Measurements from ENCODE around the gene MTHFD2L. TPM values are rescaled to one million over a fixed set of nuclear protein-coding genes. Genes with fewer than 3 reads are reported as not detected.

The MTHFD2L gene
- total and polyA plus RNA-seq, 2 experiments from 2014 or later, result 10.8 to 12.3 TPM

DNA sequence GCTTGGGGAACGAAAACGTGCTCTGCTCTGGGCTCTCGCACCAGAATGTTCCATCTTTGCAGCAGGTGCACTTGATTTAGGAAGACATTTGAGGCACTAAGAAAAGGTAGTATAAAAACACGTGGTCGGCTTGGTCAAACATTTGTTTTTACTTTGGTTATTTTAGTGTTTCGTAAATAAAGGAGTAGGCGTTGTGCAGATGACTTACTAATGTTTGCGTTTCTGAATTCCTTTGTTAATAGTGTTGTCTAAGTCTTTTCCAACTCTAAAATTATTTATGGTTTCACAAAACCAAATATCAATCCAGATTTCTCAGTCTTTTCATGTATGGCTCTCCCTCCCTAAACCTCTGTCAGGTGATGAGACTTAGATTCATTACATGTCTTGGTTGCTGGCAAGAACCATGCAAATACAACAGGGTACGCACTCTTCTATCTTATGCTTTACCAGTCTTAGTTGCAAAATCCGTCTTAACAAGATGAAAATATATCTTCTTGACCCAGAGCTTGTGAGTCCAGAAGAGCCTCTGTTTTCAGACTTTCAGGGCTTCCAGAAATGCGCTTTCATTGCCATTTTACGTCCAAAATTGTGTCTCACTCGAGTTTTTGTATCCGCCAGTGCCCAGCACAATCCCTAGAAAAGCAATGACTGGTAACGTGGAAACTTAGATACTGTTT is 686 bp downstream of the MTHFD2L start:
- TF ChIP-seq, protein P1, sequence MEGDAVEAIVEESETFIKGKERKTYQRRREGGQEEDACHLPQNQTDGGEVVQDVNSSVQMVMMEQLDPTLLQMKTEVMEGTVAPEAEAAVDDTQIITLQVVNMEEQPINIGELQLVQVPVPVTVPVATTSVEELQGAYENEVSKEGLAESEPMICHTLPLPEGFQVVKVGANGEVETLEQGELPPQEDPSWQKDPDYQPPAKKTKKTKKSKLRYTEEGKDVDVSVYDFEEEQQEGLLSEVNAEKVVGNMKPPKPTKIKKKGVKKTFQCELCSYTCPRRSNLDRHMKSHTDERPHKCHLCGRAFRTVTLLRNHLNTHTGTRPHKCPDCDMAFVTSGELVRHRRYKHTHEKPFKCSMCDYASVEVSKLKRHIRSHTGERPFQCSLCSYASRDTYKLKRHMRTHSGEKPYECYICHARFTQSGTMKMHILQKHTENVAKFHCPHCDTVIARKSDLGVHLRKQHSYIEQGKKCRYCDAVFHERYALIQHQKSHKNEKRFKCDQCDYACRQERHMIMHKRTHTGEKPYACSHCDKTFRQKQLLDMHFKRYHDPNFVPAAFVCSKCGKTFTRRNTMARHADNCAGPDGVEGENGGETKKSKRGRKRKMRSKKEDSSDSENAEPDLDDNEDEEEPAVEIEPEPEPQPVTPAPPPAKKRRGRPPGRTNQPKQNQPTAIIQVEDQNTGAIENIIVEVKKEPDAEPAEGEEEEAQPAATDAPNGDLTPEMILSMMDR (IDR thresholded peaks at IDR 0.05; ENCODE audit: low read depth, low read length), result no peak
- H3K36me3 ChIP-seq, result no peaks in the 10 kb centered on the region
- no peaks in the 10 kb centered on the region for H3K9me3 ChIP-seq (ENCODE audit: low read depth)
- DNase-seq (ENCODE audit: low read depth in 1 of 2, low spot score in 1 of 2), result peak in 1 of 2 donors; percentile 9
- H3K27me3 ChIP-seq, result no peaks in the 10 kb centered on the region
- no peaks in the 10 kb centered on the region for H3K4me1 ChIP-seq (ENCODE audit: low read depth)
- H3K4me3 ChIP-seq, result peak overlapping the region; percentile 52
- H3K27ac ChIP-seq, result peak overlapping the region; percentile 91

DNA sequence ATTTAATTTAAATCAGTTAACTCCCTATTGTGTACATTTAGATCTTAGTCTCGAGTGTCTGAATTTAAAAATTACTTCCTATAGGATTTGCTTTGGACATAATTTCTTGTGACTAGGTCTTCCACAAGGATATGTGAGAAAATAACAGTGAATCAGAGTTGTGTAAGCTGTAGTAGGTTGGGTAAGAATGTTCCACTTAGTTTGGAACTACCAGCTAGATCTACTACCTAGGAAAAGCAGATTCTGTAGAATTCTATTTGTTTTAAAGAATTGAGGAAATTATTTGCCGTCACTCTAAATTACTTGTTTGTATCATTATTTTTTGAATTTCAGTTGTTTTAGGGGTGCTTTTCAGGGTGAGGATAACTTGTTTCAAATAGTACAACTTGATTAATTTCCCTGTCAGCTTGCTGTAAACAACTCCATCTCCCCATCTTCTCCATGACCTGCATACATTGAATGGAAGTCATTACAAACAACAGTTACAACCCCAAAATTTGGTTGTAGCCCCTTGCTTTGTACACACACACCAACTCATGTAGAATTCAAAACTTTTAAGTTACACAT is 1.3 kb downstream of the MTHFD2L start:
- TF ChIP-seq, protein P1 (IDR thresholded peaks at IDR 0.05; ENCODE audit: low read depth, low read length), result no peak
- no peaks in the 10 kb centered on the region for H3K36me3 ChIP-seq
- no peaks in the 10 kb centered on the region for H3K27me3 ChIP-seq
- H3K27ac ChIP-seq, result no peak overlapping the region
- peak overlapping the region; percentile 52 for H3K4me3 ChIP-seq
- H3K9me3 ChIP-seq (ENCODE audit: low read depth), result no peaks in the 10 kb centered on the region
- DNase-seq (ENCODE audit: low read depth in 1 of 2, low spot score in 1 of 2), result peak in 1 of 2 donors; percentile 58
- no peaks in the 10 kb centered on the region for H3K4me1 ChIP-seq (ENCODE audit: low read depth)

DNA sequence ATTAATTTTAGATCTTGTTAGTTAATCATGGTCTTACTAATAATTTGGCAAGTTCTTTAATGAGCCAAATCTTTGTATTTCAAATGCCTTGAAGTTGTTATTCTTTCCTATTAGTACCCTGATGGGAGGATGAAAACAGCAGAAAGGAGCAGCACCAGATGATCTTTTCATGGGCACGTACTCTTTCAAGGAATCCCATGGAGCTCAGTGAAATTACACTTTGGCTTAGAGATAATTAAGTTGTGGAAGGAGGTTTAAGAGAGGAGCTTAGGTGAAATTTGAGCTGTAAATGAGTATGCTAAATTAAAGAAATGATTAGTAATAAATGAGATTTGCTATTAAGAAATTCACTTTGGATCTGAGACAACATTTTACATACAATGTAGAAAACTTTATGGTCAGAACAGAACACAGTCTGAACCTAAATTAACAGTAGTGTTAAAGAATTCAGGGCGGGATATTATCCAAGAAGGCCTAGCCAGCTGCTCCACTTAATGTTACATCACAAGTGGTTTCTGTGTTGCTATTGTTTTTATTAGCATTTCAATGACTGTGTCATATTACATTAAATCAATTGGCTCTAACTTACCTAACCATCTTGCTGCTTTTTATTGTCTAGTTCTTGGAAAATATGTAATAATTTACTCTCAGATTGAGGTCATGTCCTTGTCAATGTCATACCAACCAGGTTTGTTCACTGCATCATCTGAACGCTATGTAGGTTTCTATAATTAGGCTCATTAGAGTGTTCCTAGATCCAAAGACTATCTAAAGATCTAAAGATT is 3.9 kb downstream of the MTHFD2L start:
- Histone ChIP-seq H3K36me3 (no peaks in the 10 kb centered on the region), H3K27me3 (no peaks in the 10 kb centered on the region), H3K4me3 (no peak overlapping the region), H3K9me3 (ENCODE audit: low read depth) (no peaks in the 10 kb centered on the region), H3K4me1 (ENCODE audit: low read depth) (no peaks in the 10 kb centered on the region), H3K27ac (no peak overlapping the region)
- peak in 1 of 2 donors; percentile 40 for DNase-seq (ENCODE audit: low read depth in 1 of 2, low spot score in 1 of 2)
- TF ChIP-seq, protein P1 (IDR thresholded peaks at IDR 0.05; ENCODE audit: low read depth, low read length), result no peak

DNA sequence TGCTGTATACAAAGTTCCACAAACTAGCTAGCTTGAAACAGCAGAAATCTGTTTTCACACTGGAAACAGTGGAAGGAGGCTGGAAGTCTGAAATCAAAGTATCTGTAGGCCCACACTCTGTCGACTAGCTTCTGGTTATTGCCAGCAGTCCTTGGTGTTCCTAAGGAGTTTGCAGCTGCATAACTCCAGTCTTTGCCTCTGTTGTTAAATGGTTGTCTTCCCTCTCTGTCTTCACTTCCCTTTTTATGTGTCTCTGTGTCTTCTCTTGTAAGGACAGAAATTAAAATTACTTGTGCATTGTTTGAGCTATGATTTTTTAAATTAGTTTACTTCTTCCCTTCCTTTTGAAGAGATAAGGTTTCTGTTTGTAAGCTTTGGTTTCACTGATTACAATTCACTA is 8.2 kb downstream of the MTHFD2L start:
- TF ChIP-seq, protein P1 (IDR thresholded peaks at IDR 0.05; ENCODE audit: low read depth, low read length), result no peak
- DNase-seq (ENCODE audit: low read depth in 1 of 2, low spot score in 1 of 2), result no peak
- no peaks in the 10 kb centered on the region for H3K27me3 ChIP-seq
- no peaks in the 10 kb centered on the region for H3K9me3 ChIP-seq (ENCODE audit: low read depth)
- no peaks in the 10 kb centered on the region for H3K36me3 ChIP-seq
- no peak overlapping the region for H3K4me3 ChIP-seq
- no peak overlapping the region for H3K27ac ChIP-seq
- no peaks in the 10 kb centered on the region for H3K4me1 ChIP-seq (ENCODE audit: low read depth)

DNA sequence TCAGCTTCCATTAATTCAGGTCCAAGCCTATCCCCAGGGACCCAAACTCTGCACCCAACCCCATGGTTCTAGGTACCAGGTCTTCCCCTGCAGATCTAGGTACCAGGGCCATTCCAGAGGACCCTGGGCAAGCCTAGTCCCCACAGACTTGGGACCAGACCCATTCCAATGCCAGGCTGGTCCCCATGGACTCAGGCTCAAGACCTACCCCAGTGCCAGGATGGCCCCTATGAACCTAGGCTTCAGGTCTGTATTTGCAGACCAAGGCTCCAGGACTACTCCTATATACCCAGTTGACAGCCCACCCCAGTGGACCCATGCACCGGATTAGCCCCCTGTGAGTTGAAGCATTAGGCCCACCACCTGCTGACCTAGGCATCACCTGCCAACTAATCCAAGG is 8.9 kb downstream of the MTHFD2L start:
- H3K27ac ChIP-seq, result no peak overlapping the region
- TF ChIP-seq, protein P1 (IDR thresholded peaks at IDR 0.05; ENCODE audit: low read depth, low read length), result no peak
- no peak overlapping the region for H3K4me3 ChIP-seq
- no peaks in the 10 kb centered on the region for H3K9me3 ChIP-seq (ENCODE audit: low read depth)
- H3K27me3 ChIP-seq, result no peaks in the 10 kb centered on the region
- no peaks in the 10 kb centered on the region for H3K4me1 ChIP-seq (ENCODE audit: low read depth)
- DNase-seq (ENCODE audit: low read depth in 1 of 2, low spot score in 1 of 2), result no peak
- H3K36me3 ChIP-seq, result no peaks in the 10 kb centered on the region

Measured in cardiac muscle cell (in vitro differentiated cells and primary cell).